Common myeloid progenitor, CD34-positive (primary cell): ENCODE measurements around the gene STIM1.

Experiments used
- CTCF ChIA-PET: fragments of 350-600 bp; sonication (Branson Sonifier 250); formaldehyde crosslinking; loops from one replicate; lab custom pipeline; 2021; ENCODE audit warnings: antibody characterized with exemption; lab: Charles Lee
- POLR2A ChIA-PET: fragments of 350-600 bp; sonication (Branson Sonifier 250); formaldehyde crosslinking; loops from one replicate; lab custom pipeline; 2021; ENCODE audit warnings: antibody characterized with exemption; lab: Charles Lee
- DNase-seq, 3 donors: peaks; one replicate each; pipeline versions ENCODE4 v3.0.0 to v3.0.0-alpha.2; 2013
- H3K27ac ChIP-seq, 2 experiments: 1 replicate in 1 of 2; 2 replicates in 1 of 2; pipeline ENCODE4 v1.7.0; 2013; ENCODE audit warnings: inconsistent platforms in 2 of 2, low read length in 2 of 2, mild to moderate bottlenecking in 2 of 2, low read depth in 1 of 2, moderate library complexity in 1 of 2; ENCODE audit not compliant: severe bottlenecking in 2 of 2, insufficient read depth in 1 of 2, poor library complexity in 1 of 2
- H3K27me3 ChIP-seq, 5 experiments: replicated peaks in 2 of 5; 1 replicate in 3 of 5; 2 replicates in 2 of 5; pipeline versions ENCODE4 v1.6.1 to v1.7.0; 2013; ENCODE audit warnings: low read length in 4 of 5, mild to moderate bottlenecking in 2 of 5, moderate library complexity in 2 of 5, inconsistent platforms in 1 of 5; ENCODE audit not compliant: insufficient read depth in 5 of 5, control insufficient read depth in 4 of 5
- H3K36me3 ChIP-seq, 4 experiments: 1 replicate in 2 of 4; 2 replicates in 2 of 4; pipeline versions ENCODE4 v1.6.1 to v1.7.0; 2013; ENCODE audit warnings: low read length in 3 of 4, control low read depth in 1 of 4, mild to moderate bottlenecking in 1 of 4; ENCODE audit not compliant: control insufficient read depth in 4 of 4, insufficient read depth in 4 of 4
- H3K4me1 ChIP-seq, 4 experiments: 1 replicate in 3 of 4; 2 replicates in 1 of 4; pipeline versions ENCODE4 v1.6.1 to v1.7.1; 2013; ENCODE audit warnings: low read length in 3 of 4, mild to moderate bottlenecking in 3 of 4, control low read depth in 1 of 4, inconsistent platforms in 1 of 4, moderate library complexity in 1 of 4; ENCODE audit not compliant: control insufficient read depth in 4 of 4, insufficient read depth in 4 of 4; ENCODE audit errors: control extremely low read depth in 1 of 4
- H3K4me3 ChIP-seq, 7 experiments: 1 replicate in 4 of 7; 2 replicates in 3 of 7; pipeline versions ENCODE4 v1.5.1 to v1.7.0; 2013; ENCODE audit warnings: mild to moderate bottlenecking in 7 of 7, low read length in 6 of 7, moderate library complexity in 6 of 7, inconsistent platforms in 2 of 7, low read depth in 2 of 7, control low read depth in 1 of 7; ENCODE audit not compliant: insufficient read depth in 4 of 7, control insufficient read depth in 1 of 7; ENCODE audit errors: extremely low read depth in 1 of 7
- H3K9me3 ChIP-seq, 5 experiments: 1 replicate in 4 of 5; 2 replicates in 1 of 5; pipeline versions ENCODE4 v1.6.1 to v1.7.1; 2013; ENCODE audit warnings: low read length in 4 of 5, mild to moderate bottlenecking in 2 of 5, inconsistent platforms in 1 of 5, low read depth in 1 of 5, moderate library complexity in 1 of 5; ENCODE audit not compliant: control insufficient read depth in 4 of 5, insufficient read depth in 2 of 5; ENCODE audit errors: control extremely low read depth in 1 of 5
- WGBS: methylation state at CpG from one replicate; pipeline ENCODE4 v1.1.5; 2013; ENCODE audit not compliant: insufficient coverage; 5-methylcytosine and 5-hydroxymethylcytosine counted together

Gene STIM1

DNA sequence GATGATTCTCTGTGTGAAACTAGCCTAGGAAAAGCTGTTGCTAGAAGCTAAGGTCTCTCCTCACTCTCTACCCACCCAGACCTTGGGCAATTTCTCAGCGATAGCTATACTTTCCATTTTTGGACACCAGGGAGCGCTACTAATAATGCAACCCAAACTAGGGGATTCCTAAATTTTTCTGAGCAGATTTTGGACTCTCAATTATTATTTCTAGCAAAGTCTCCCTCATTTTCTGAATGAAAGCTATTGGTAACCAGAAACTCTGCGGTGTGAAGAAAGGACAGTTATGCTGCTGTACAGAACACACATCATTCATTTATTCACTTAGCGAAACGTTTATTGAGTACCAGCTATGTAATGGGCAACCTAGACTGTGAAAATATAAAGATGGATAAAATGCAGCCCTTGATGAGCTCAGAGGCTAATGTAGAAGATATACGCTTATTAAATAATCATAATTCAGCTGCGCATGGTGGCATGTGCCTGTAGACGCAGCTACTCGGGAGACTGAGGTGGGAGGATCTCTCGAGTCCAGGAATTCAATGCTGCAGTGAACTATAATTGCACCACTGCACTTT lies 6.1 kb upstream of the STIM1 start:
- ChIA-PET POLR2A (interaction anchor here (0.6 to 0.9 kb wide), 3 partner anchors 8 to 135 kb away, joined by 3 to 4 read pairs (median 3); no protein-coding TSS in a partner anchor), CTCF (interaction anchor here (0.7 to 24.5 kb wide), 39 partner anchors 10 to 236 kb away, joined by 3 to 423 read pairs (median 4); partner anchors contain the start of gene RHOG)
- Histone ChIP-seq H3K9me3 (no peaks in the 10 kb centered on the region), H3K27ac (no peak overlapping the region), H3K4me1 (peaks cover 7 to 21% (median 15%) of the 10 kb centered on the region in 4 experiments), H3K27me3 (no peaks in the 10 kb centered on the region), H3K4me3 (no peak overlapping the region), H3K36me3 (no peaks in the 10 kb centered on the region)
- WGBS: 80% methylated on average over 7 of the region's 10 CpGs
- DNase-seq: peak; percentile 67 to 82 (median 74)

DNA sequence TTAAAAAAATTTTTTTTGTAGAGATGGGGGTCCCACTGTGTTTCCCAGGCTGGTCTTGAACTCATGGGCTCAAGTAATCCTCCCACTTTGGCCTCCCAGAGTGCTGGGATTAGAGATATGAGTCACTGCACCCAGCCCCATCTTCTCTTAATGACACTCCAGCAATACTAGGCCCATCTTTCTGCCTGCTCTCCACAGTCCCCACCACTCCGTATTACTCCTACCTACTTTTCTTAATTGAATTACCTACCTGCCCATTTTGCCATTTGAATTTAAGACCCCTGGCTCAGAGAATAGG lies 2.0 kb upstream of the STIM1 start:
- POLR2A ChIA-PET: interaction anchor here (3.0 kb wide), 1 partner anchor 13 kb away, joined by 24 read pairs; the partner anchor contains the start of gene RHOG
- Histone ChIP-seq H3K4me1 (peaks cover 28 to 51% (median 36%) of the 10 kb centered on the region in 4 experiments), H3K36me3 (peaks cover 0 to 2% (median 0%) of the 10 kb centered on the region in 4 experiments), H3K27me3 (no peaks in the 10 kb centered on the region), H3K27ac (peak overlapping the region in 1 of 2 experiments; percentile 89), H3K9me3 (no peaks in the 10 kb centered on the region), H3K4me3 (peak overlapping the region in 1 of 7 experiments; percentile 1)
- CTCF ChIA-PET: interaction anchor here (1.1 to 24.5 kb wide), 22 partner anchors 15 to 217 kb away, joined by 4 to 423 read pairs (median 13); partner anchors contain the start of genes PGAP2 and RHOG
- 100% methylated on average over 1 of the region's 1 CpG for WGBS
- DNase-seq: no peak

DNA sequence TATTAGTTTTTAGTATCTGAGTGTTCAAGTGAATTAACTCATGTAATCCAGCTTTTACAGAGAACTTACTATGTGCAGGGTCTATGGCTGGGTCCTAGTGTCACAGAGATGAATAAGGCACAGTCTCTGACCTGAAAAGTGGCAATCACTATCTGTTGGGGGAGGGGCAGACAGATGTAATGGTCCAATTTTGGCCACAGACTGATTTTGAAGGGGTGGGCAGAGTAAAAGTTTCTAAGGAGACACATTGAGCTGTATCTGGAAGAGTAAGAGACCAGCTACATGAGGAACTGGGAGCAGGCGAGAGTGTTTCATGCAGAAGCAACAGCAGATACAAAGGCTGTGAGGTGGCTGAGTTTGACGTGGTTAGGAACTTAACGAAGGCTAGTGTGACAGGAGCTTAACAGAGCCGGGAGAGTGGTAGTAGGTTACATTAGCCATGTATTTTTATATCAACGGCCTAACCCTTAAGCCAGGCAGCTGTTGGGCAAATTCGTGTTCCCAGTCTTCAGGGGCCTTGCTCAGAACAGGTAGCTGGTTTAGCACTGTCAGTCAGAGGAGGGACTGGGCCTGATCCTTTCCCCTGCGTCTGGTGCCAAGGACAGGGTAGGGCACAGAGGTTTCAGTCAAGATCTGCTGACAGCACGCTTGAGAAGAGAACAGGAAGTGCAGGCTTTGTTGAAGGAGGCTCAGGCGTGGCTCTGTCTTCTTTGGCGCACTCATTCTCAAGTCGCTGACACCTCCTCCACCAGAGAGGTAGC lies 1.4 kb upstream of the STIM1 start:
- ChIA-PET CTCF (interaction anchor here (1.0 to 24.5 kb wide), 40 partner anchors 15 to 235 kb away, joined by 3 to 423 read pairs (median 7); partner anchors contain the start of genes PGAP2 and RHOG), POLR2A (interaction anchor here (0.5 to 3.0 kb wide), 7 partner anchors 14 to 131 kb away, joined by 3 to 24 read pairs (median 3); partner anchors contain the start of gene RHOG)
- Histone ChIP-seq H3K4me1 (peaks cover 32 to 57% (median 41%) of the 10 kb centered on the region in 4 experiments), H3K27ac (peak overlapping the region; percentile 72 to 89), H3K27me3 (no peaks in the 10 kb centered on the region), H3K9me3 (no peaks in the 10 kb centered on the region), H3K36me3 (peaks cover 0 to 3% (median 0%) of the 10 kb centered on the region in 4 experiments), H3K4me3 (peak overlapping the region in 5 of 7 experiments; percentile 3 to 95 (median 89))
- peak; percentile 67 to 87 (median 82) for DNase-seq
- WGBS: 30% methylated on average over 7 of the region's 11 CpGs

DNA sequence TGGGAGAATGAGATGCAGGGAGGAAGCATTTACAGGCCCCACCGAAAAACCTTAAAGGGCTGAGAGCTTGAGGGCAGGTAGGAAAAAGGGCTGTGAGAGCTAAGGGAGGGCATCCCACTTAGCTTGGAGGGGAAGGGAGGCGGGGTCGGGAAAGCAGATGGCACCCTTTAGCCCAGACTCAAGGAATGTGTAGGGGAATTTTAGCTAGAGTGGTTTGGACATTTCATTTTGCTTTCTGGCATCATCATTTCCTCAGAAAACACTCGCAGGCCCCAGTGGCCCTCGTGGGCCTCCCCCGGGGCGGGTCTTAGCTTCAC lies 846 bp upstream of the STIM1 start:
- Histone ChIP-seq H3K36me3 (peaks cover 0 to 3% (median 0%) of the 10 kb centered on the region in 4 experiments), H3K4me1 (peaks cover 32 to 62% (median 46%) of the 10 kb centered on the region in 4 experiments), H3K4me3 (peak overlapping the region in 4 of 7 experiments; percentile 85 to 95 (median 92)), H3K9me3 (no peaks in the 10 kb centered on the region), H3K27ac (peak overlapping the region; percentile 72 to 89), H3K27me3 (no peaks in the 10 kb centered on the region)
- 3% methylated on average over 5 of the region's 7 CpGs for WGBS
- DNase-seq: no peak
- POLR2A ChIA-PET: interaction anchor here (0.5 to 3.0 kb wide), 7 partner anchors 15 to 130 kb away, joined by 3 to 24 read pairs (median 5); partner anchors contain the start of gene RHOG
- CTCF ChIA-PET: interaction anchor here (0.8 to 24.5 kb wide), 40 partner anchors 14 to 235 kb away, joined by 3 to 423 read pairs (median 7); partner anchors contain the start of genes PGAP2 and RHOG

DNA sequence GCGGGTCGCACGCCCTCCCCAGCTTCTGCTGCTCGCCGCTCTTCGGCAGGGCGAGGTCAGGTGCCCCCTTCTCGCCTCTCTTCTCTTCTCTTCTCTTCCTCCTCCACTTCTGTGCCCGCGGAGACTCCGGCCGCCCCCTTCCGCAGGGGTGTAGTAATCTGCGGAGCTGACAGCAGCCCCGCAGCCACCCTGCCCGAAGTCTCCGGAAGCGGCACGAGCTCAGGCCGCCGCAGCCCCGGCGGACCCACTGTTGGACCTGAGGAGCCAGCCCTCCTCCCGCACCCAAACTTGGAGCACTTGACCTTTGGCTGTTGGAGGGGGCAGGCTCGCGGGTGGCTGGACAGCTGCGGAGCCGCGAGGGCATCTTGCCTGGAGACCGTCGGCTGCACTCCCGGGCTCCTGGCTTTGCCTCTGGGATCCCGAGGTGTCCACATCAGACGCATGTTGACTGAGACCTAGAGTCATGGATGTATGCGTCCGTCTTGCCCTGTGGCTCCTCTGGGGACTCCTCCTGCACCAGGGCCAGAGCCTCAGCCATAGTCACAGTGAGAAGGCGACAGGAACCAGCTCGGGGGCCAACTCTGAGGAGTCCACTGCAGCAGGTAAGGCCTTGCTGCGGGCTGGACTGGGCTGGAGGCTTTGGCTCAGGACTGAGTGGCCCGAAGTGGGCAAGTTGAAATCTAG lies 486 bp downstream of the STIM1 start:
- CTCF ChIA-PET: interaction anchor here (0.6 to 24.5 kb wide), 23 partner anchors 9 to 215 kb away, joined by 3 to 423 read pairs (median 10); partner anchors contain the start of genes PGAP2 and RHOG
- WGBS: under 1% methylated on average over 33 of the region's 40 CpGs
- Histone ChIP-seq H3K36me3 (peaks cover 0 to 3% (median 0%) of the 10 kb centered on the region in 4 experiments), H3K27ac (peak overlapping the region in 1 of 2 experiments; percentile 89), H3K4me3 (peak overlapping the region; percentile 80 to 95 (median 88)), H3K27me3 (no peaks in the 10 kb centered on the region), H3K4me1 (peaks cover 39 to 75% (median 58%) of the 10 kb centered on the region in 4 experiments), H3K9me3 (no peaks in the 10 kb centered on the region)
- POLR2A ChIA-PET: interaction anchor here (0.9 to 3.0 kb wide), 5 partner anchors 16 to 194 kb away, joined by 3 to 24 read pairs (median 6); partner anchors contain the start of gene RHOG
- peak in 2 of 3 donors; percentile 61 to 76 for DNase-seq

DNA sequence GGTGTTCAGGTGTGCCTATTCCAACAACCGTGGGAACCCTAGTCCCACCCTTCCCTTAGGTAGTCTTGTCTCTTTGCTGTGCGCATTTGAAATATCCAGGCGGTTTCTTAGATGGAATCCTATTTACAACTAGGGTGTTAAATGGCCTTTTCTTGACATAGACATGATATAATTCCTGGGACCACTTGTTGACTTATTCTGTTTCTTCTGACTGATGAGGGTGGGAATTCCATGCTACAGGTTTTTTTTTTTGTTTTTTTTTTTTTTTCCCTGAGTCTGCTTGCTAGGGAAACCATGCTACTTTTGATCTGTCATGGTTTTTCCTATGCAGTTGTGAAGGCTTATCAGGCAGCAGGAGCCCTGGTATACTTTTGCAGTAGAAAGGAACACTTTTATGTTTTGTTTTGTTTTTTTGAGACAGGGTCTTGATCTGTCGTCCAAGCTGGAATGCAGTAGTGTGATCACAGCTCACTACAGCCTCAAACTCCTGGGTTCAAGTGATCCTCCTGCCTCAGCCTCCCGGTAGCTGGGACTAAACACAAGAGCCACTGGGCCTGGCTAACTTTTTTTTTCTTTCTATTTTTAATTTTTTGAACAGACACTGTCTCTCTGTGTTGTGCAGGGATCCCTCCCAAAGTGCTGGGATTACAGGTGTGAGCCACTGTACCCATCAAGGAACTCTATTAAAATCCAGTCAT lies 1.5 kb downstream of the STIM1 start:
- ChIA-PET POLR2A (interaction anchor here (0.9 kb wide), 1 partner anchor 193 kb away, joined by 3 read pairs; no protein-coding TSS in a partner anchor), CTCF (interaction anchor here (0.6 to 24.5 kb wide), 11 partner anchors 8 to 215 kb away, joined by 3 to 423 read pairs (median 22); partner anchors contain the start of genes PGAP2 and RHOG)
- Histone ChIP-seq H3K9me3 (no peaks in the 10 kb centered on the region), H3K4me1 (peaks cover 46 to 86% (median 68%) of the 10 kb centered on the region in 4 experiments), H3K36me3 (peaks cover 0 to 3% (median 0%) of the 10 kb centered on the region in 4 experiments), H3K4me3 (peak overlapping the region in 6 of 7 experiments; percentile 80 to 95 (median 87)), H3K27me3 (no peaks in the 10 kb centered on the region), H3K27ac (peak overlapping the region in 1 of 2 experiments; percentile 89)
- 59% methylated on average over 4 of the region's 5 CpGs for WGBS
- no peak for DNase-seq
